Endothelial cell of umbilical vein (primary cell): ENCODE measurements around the gene RIMBP2. TPM values are rescaled to one million over a fixed set of nuclear protein-coding genes. Genes with fewer than 3 reads are reported as not detected.

ENCODE experiments used
- BruUV-seq: library from RNA; stranded (reverse); fragments of 400-500 nt; replicated peaks from 2 replicates; lab custom pipeline; 2021; lab: Mats Ljungman, UMichigan
- CTCF ChIA-PET: fragments of 300-600, 350-600 bp; sonication (Branson Sonifier 250); formaldehyde crosslinking; loops from one replicate; lab custom pipeline; 2021; ENCODE audit warnings: antibody characterized with exemption, inconsistent platforms; lab: Charles Lee
- POLR2A ChIA-PET: fragments of 300-600, 350-600 bp; sonication (Branson Sonifier 250); formaldehyde crosslinking; loops from one replicate; lab custom pipeline; 2021; ENCODE audit warnings: antibody characterized with exemption, inconsistent platforms; lab: Charles Lee
- DNase-seq: peaks from one replicate; pipeline ENCODE4 v3.0.0-alpha.2; 2011; ENCODE audit warnings: low read depth, low spot score
- FAIRE-seq: peaks from 2 replicates; lab custom pipeline; 2011; peaks lifted over from hg19 to GRCh38; lab: Jason Lieb, UNC
- H2AFZ ChIP-seq: 2 replicates; pipeline ENCODE4 v1.6.0; 2012; ENCODE audit warnings: low read depth, low read length, control low read depth, inconsistent platforms
- H3K27ac ChIP-seq: 2 replicates; pipeline ENCODE4 v1.5.1; 2011; ENCODE audit warnings: low read depth, mild to moderate bottlenecking, control low read depth, low read length, moderate library complexity; ENCODE audit not compliant: insufficient read depth
- H3K27me3 ChIP-seq, 2 experiments: 2 replicates each; pipeline versions ENCODE4 v1.6.0 to v1.6.1; 2011; ENCODE audit warnings: low read length in 2 of 2, mixed read lengths in 1 of 2; ENCODE audit not compliant: control insufficient read depth in 2 of 2, insufficient read depth in 2 of 2
- H3K36me3 ChIP-seq, 2 experiments: 2 replicates in 1 of 2; 3 replicates in 1 of 2; pipeline ENCODE4 v1.5.1; 2011; ENCODE audit warnings: low read length in 2 of 2, mild to moderate bottlenecking in 1 of 2, moderate library complexity in 1 of 2; ENCODE audit not compliant: control insufficient read depth in 2 of 2, insufficient read depth in 2 of 2; ENCODE audit errors: extremely low read depth in 1 of 2
- H3K4me1 ChIP-seq: 3 replicates; pipeline ENCODE4 v1.5.1; 2011; ENCODE audit warnings: mild to moderate bottlenecking, low read length; ENCODE audit not compliant: control insufficient read depth, insufficient read depth; ENCODE audit errors: extremely low read depth
- H3K4me2 ChIP-seq: 2 replicates; pipeline ENCODE4 v1.6.1; 2011; ENCODE audit warnings: low read length, control low read depth, mixed read lengths; ENCODE audit not compliant: insufficient read depth
- H3K4me3 ChIP-seq, 3 experiments: fragments of 200-600 bp in 1 of 3; sonication (generic), shearing (Covaris generic) in 1 of 3; replicated peaks in 1 of 3; 2 replicates each; pipeline ENCODE4 v1.5.1; 2011 to 2016; ENCODE audit warnings: control low read depth in 3 of 3, low read length in 3 of 3, mild to moderate bottlenecking in 2 of 3, inconsistent platforms in 1 of 3, low read depth in 1 of 3, moderate library complexity in 1 of 3; ENCODE audit not compliant: insufficient read depth in 1 of 3
- H3K79me2 ChIP-seq: 2 replicates; pipeline ENCODE4 v1.6.0; 2012; ENCODE audit warnings: low read length, inconsistent platforms; ENCODE audit not compliant: control insufficient read depth, insufficient read depth
- H3K9ac ChIP-seq: replicated peaks from 2 replicates; pipeline ENCODE3; 2011; ENCODE audit warnings: low read length, control low read depth; ENCODE audit not compliant: insufficient read depth; ENCODE audit errors: extremely low read depth
- H3K9me1 ChIP-seq: replicated peaks from 3 replicates; pipeline ENCODE4 v1.6.0; 2011; ENCODE audit warnings: mild to moderate bottlenecking, low read length; ENCODE audit not compliant: control insufficient read depth, insufficient read depth; ENCODE audit errors: extremely low read depth
- H3K9me3 ChIP-seq: replicated peaks from 2 replicates; pipeline ENCODE4 v1.5.1; 2012; ENCODE audit warnings: low read length, inconsistent platforms; ENCODE audit not compliant: control insufficient read depth, insufficient read depth
- H4K20me1 ChIP-seq: replicated peaks from 2 replicates; pipeline ENCODE3; 2011; ENCODE audit warnings: mild to moderate bottlenecking, low read length; ENCODE audit not compliant: control insufficient read depth, insufficient read depth; ENCODE audit errors: extremely low read depth
- EZH2 ChIP-seq: IDR thresholded peaks from 2 replicates; pipeline ENCODE4 v1.6.1; 2012; ENCODE audit warnings: borderline replicate concordance, low read depth, mild to moderate bottlenecking, moderate library complexity, low read length, inconsistent platforms; ENCODE audit not compliant: severe bottlenecking
- FOS ChIP-seq: IDR thresholded peaks from 2 replicates; pipeline ENCODE4 v1.6.1; 2011; ENCODE audit warnings: mild to moderate bottlenecking, low read length, moderate library complexity, borderline replicate concordance; ENCODE audit not compliant: insufficient read depth
- GATA2 ChIP-seq: IDR thresholded peaks from 2 replicates; pipeline ENCODE4 v1.7.0; 2011; ENCODE audit warnings: low read depth, mild to moderate bottlenecking, moderate library complexity, mixed read lengths, low read length; ENCODE audit not compliant: insufficient read length, insufficient read depth
- JUN ChIP-seq: IDR thresholded peaks from 2 replicates; pipeline ENCODE4 v1.6.1; 2011; ENCODE audit warnings: borderline replicate concordance, low read depth; ENCODE audit not compliant: insufficient read length, insufficient read depth
- MYC ChIP-seq: IDR thresholded peaks from one replicate; pipeline ENCODE4 v1.6.1; 2011; ENCODE audit warnings: mild to moderate bottlenecking, low read depth, low read length
- POLR2A ChIP-seq: IDR thresholded peaks from 2 replicates; pipeline ENCODE4 v1.6.1; 2012; ENCODE audit warnings: low read depth, mild to moderate bottlenecking, control low read depth, low read length
- POLR2AphosphoS5 ChIP-seq: IDR thresholded peaks from 2 replicates; pipeline ENCODE4 v1.6.1; 2012; ENCODE audit warnings: low read depth, mild to moderate bottlenecking, control low read depth, low read length, moderate library complexity; ENCODE audit not compliant: insufficient read depth
- dilution Hi-C: fragments of 300-500 bp; cut with MboI; formaldehyde crosslinking; loops from one replicate; pipeline ENCODE4 v1.15.0; 2019; ENCODE audit warnings: low sequenced_read_pairs; ENCODE audit not compliant: extremely low pct_ligation_motif_present
- intact Hi-C: fragments of 100-400 bp; cut with micrococcal nuclease; formaldehyde crosslinking; loops from one replicate; pipeline ENCODE4 v1.10.0; 2022
- polyA plus RNA-seq, 4 experiments: library from polyadenylated mRNA; depleted of rRNA in 3 of 4; stranded (reverse) in 3 of 4; unstranded in 1 of 4; fragments of >200 nt; gene quantifications; 2 replicates each; pipeline versions ENCODE4 v1.2.1 to v1.2.3, GENCODE V29; 2011 to 2012; ENCODE audit warnings: missing spikeins in 1 of 4
- total RNA-seq: library from RNA; stranded (reverse); gene quantifications from 2 replicates; pipeline ENCODE4 v1.2.3, GENCODE V29; 2021
- TF ChIP-seq, protein P1 (sequence below), 2 donors: IDR thresholded peaks; 1 replicate in 1 of 2; 2 replicates in 1 of 2; pipeline ENCODE4 v1.5.1; 2011; ENCODE audit warnings: low read length in 2 of 2, mild to moderate bottlenecking in 2 of 2, moderate library complexity in 2 of 2, control low read depth in 1 of 2, inconsistent platforms in 1 of 2, low read depth in 1 of 2; ENCODE audit not compliant: insufficient read depth in 1 of 2; ENCODE audit errors: extremely low read depth in 1 of 2
- TF ChIP-seq, protein P2 (sequence below): IDR thresholded peaks from 2 replicates; pipeline ENCODE4 v1.6.1; 2011; ENCODE audit not compliant: insufficient read depth, insufficient read length

RIMBP2 gene
- total and polyA plus RNA-seq, 2 donors (not counting 3 experiments of a cell fraction or from before 2014, with no cell fraction given): 0.04 TPM; not detected in 1

DNA sequence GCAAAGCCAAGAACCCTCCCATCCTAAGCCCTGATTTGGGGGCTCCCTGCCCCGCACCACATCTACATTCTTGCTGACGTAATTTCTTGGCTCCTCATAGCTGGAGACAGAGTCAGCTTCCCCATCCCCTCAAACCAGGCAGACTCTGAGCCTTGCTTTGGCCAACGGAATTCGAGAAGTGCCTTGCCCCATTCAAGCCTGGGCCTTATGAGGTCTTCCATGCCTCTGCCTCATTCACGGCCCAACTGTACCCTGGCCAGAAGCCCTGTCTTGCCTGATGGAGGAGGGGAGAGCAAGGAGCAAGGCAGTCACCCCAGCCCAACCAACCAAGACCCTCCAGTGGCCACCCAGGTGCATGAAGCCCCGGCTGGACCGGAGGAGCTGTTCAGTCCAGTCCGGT, 214.3 kb downstream of the RIMBP2 start:
- CTCF ChIA-PET: no interaction called here

More for the DNA sequence above, 214.3 kb downstream of the RIMBP2 start:
- no TSS peak for BruUV-seq
- Histone ChIP-seq H3K4me3 (no peak overlapping the region), H3K27ac (no peak overlapping the region), H3K9me1 (no peaks in the 10 kb centered on the region), H4K20me1 (no peaks in the 10 kb centered on the region), H2AFZ (no peak overlapping the region), H3K27me3 (no peaks in the 10 kb centered on the region), H3K79me2 (no peaks in the 10 kb centered on the region), H3K36me3 (no peaks in the 10 kb centered on the region), H3K4me2 (no peak overlapping the region), H3K4me1 (no peaks in the 10 kb centered on the region), H3K9ac (no peak overlapping the region), H3K9me3 (peaks cover 8% of the 10 kb centered on the region)
- dilution Hi-C loops (no loop called here), intact Hi-C loops (no loop called here)
- TF ChIP-seq FOS: no peak
- no peak for TF ChIP-seq JUN
- TF ChIP-seq, protein P1, sequence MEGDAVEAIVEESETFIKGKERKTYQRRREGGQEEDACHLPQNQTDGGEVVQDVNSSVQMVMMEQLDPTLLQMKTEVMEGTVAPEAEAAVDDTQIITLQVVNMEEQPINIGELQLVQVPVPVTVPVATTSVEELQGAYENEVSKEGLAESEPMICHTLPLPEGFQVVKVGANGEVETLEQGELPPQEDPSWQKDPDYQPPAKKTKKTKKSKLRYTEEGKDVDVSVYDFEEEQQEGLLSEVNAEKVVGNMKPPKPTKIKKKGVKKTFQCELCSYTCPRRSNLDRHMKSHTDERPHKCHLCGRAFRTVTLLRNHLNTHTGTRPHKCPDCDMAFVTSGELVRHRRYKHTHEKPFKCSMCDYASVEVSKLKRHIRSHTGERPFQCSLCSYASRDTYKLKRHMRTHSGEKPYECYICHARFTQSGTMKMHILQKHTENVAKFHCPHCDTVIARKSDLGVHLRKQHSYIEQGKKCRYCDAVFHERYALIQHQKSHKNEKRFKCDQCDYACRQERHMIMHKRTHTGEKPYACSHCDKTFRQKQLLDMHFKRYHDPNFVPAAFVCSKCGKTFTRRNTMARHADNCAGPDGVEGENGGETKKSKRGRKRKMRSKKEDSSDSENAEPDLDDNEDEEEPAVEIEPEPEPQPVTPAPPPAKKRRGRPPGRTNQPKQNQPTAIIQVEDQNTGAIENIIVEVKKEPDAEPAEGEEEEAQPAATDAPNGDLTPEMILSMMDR (IDR thresholded peaks at IDR 0.05; ENCODE audit: extremely low read depth in 1 of 2, insufficient read depth in 1 of 2, low read depth in 1 of 2, low read length in 2 of 2): no peak
- TF ChIP-seq EZH2: no peak
- no peak for TF ChIP-seq MYC
- no peak for TF ChIP-seq GATA2
- TF ChIP-seq, protein P2, sequence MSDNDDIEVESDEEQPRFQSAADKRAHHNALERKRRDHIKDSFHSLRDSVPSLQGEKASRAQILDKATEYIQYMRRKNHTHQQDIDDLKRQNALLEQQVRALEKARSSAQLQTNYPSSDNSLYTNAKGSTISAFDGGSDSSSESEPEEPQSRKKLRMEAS: no peak
- no peak for TF ChIP-seq POLR2A
- no peak for TF ChIP-seq POLR2AphosphoS5
- FAIRE-seq (no peak), DNase-seq (no peak)
- POLR2A ChIA-PET: no interaction called here
